ENCODE measurements around the gene NSUN7. TPM values are rescaled to one million over a fixed set of nuclear protein-coding genes. Genes with fewer than 3 reads are reported as not detected.
A peak's percentile ranks its signal among the peaks of the same experiment; 100 is the strongest.

NSUN7 gene
- total RNA-seq, 1 donor from 2014 or later: 0.79 TPM

DNA sequence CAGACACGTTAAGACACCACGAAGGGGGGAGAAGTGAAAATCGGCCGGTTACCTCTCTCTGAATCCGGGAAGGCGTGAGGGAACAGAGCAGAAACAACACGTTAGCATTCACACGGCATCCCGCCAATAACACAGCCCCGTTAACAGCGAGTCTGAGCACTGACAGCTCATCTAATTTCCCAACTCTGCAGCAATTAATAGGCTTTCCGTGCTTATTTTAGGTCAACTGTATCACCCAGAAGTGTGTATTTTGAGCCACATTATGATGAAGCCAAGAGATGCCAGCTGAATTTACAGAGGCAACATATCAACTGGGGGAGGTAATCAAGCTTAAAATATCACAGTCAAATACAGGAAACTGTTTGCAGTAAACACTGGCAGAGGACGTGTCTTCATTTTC, 92.6 kb downstream of the NSUN7 start:
- DNase-seq (ENCODE audit: low read depth) (no peak), FAIRE-seq (no peak)
- Histone ChIP-seq H3K27me3 (ENCODE audit: control insufficient read depth, insufficient read depth, low read length) (no peaks in the 10 kb centered on the region), H3K36me3 (ENCODE audit: control insufficient read depth, insufficient read depth, low read length) (peaks cover 1% of the 10 kb centered on the region), H3K4me3 (ENCODE audit: low read depth, low read length) (no peak overlapping the region)
- TF ChIP-seq, protein P1, sequence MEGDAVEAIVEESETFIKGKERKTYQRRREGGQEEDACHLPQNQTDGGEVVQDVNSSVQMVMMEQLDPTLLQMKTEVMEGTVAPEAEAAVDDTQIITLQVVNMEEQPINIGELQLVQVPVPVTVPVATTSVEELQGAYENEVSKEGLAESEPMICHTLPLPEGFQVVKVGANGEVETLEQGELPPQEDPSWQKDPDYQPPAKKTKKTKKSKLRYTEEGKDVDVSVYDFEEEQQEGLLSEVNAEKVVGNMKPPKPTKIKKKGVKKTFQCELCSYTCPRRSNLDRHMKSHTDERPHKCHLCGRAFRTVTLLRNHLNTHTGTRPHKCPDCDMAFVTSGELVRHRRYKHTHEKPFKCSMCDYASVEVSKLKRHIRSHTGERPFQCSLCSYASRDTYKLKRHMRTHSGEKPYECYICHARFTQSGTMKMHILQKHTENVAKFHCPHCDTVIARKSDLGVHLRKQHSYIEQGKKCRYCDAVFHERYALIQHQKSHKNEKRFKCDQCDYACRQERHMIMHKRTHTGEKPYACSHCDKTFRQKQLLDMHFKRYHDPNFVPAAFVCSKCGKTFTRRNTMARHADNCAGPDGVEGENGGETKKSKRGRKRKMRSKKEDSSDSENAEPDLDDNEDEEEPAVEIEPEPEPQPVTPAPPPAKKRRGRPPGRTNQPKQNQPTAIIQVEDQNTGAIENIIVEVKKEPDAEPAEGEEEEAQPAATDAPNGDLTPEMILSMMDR (IDR thresholded peaks at IDR 0.05; ENCODE audit: insufficient read depth, low read length, severe bottlenecking): no peak

DNA sequence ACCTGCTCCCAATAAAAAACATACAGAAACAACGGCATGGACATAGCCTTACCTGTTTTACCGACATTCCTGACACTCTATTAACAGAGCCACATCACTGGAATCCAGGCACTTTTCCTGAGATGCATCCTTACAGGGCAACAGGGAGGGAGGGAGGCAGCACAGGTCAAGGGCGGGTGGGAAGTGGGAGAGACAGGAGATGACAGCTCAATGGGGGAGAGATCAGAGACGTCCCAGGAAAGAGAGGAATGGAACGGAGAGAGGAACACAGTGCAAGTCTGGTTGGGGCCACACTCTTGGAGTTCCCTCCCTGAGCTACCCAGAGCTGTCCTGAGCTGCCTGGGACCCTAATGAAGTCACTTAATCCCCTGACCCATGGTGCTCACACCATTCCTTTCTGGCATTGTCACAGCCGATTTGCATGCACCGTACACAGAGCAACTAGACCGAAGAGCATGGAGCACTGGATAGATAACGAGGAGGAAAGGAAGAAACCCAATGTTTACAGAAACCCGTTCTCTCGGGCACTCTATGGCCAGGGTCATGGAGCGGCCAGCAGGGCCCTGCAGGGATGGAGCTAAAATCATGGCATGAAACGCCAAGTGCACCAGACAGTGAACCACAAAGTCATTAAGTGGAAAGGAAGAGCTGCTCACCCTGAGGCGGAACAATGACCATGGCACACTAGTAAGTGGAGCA, 93.1 kb downstream of the NSUN7 start:
- H3K4me3 ChIP-seq (ENCODE audit: low read depth, low read length): no peak overlapping the region
- no peaks in the 10 kb centered on the region for H3K27me3 ChIP-seq (ENCODE audit: control insufficient read depth, insufficient read depth, low read length)
- H3K36me3 ChIP-seq (ENCODE audit: control insufficient read depth, insufficient read depth, low read length): peaks cover 1% of the 10 kb centered on the region
- FAIRE-seq: no peak
- no peak for DNase-seq (ENCODE audit: low read depth)
- TF ChIP-seq, protein P1 (IDR thresholded peaks at IDR 0.05; ENCODE audit: insufficient read depth, low read length, severe bottlenecking): no peak

DNA sequence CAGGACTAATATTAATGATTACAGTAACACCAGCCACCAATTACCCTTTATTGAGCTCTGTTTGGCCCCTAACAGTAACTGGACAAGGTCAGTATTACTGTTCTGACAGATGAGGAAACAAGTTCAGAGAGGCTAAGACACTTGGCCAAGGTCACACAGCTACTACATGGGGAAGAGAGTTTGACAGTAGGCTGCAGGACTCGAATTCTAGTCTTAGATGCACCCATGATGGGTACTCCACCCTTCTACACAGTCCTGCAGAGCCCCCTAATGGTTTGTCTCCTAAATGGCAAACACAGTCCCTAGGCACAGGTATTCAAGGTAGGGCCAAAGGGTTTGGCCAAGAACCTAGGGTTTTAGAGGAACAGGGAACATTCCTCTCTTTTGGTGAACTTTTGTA, 93.9 kb downstream of the NSUN7 start:
- TF ChIP-seq, protein P1 (IDR thresholded peaks at IDR 0.05; ENCODE audit: insufficient read depth, low read length, severe bottlenecking): peak; percentile 9

DNA sequence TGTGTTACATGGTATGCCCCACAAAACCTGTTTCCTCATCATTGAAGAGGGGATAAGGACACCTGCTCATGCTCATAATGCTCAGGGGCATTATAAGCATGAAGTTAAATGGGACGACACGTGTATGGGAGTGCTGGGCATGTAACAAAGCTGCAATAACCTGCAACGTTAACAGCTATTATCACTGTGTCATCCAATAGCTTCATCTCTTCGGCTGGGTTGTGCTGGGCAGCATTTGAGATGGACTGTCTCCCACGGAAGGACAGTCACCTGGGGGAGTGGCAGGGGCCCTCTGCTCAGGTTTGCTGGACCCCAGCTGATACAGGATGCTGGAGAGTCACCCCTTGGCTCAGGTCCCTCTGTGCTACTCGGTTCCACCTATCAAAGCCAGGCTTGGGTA, 94.5 kb downstream of the NSUN7 start:
- Histone ChIP-seq H3K4me3 (ENCODE audit: low read depth, low read length) (no peak overlapping the region), H3K36me3 (ENCODE audit: control insufficient read depth, insufficient read depth, low read length) (peaks cover 1% of the 10 kb centered on the region), H3K27me3 (ENCODE audit: control insufficient read depth, insufficient read depth, low read length) (no peaks in the 10 kb centered on the region)
- TF ChIP-seq, protein P1 (IDR thresholded peaks at IDR 0.05; ENCODE audit: insufficient read depth, low read length, severe bottlenecking): no peak
- no peak for DNase-seq (ENCODE audit: low read depth)
- peak; percentile 52 for FAIRE-seq

More for the DNA sequence above, 93.9 kb downstream of the NSUN7 start:
- peaks cover 1% of the 10 kb centered on the region for H3K36me3 ChIP-seq (ENCODE audit: control insufficient read depth, insufficient read depth, low read length)
- no peak for DNase-seq (ENCODE audit: low read depth)
- no peak for FAIRE-seq
- H3K4me3 ChIP-seq (ENCODE audit: low read depth, low read length): no peak overlapping the region
- H3K27me3 ChIP-seq (ENCODE audit: control insufficient read depth, insufficient read depth, low read length): no peaks in the 10 kb centered on the region

DNA sequence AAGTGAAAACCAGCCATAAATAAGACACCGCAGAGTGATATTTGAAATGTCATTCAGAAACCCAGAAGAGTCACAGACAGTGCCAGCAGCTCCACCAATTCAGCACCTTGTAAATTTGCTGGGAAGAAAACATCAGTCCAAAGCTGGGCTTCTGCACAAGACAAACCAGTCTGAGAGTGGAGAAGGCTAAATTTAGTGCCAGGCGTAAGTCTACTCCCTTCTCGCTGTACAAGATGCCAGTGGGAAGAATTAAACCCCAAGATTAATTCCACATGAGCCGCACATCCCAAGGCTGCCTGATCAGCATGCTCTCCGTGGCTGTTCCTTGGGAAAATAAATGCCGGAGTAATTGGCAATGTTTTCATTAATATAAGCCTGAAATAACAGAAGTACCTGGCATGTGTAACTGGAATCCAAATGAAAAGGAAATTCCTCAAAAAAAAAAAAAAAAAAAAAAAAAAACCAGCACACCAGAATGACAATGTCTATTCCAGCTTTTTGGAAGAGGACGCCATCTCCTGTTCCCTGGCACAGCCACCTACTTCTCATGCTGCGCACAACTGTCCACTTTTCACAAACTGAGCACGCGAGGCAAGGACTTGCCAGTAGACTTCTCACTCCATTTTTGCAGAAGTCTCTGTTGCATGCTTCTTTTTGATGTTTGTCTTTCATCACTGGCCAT, 95.5 kb downstream of the NSUN7 start:
- DNase-seq (ENCODE audit: low read depth): no peak
- H3K4me3 ChIP-seq (ENCODE audit: low read depth, low read length): no peak overlapping the region
- H3K27me3 ChIP-seq (ENCODE audit: control insufficient read depth, insufficient read depth, low read length): no peaks in the 10 kb centered on the region
- TF ChIP-seq, protein P1 (IDR thresholded peaks at IDR 0.05; ENCODE audit: insufficient read depth, low read length, severe bottlenecking): no peak
- no peak for FAIRE-seq
- H3K36me3 ChIP-seq (ENCODE audit: control insufficient read depth, insufficient read depth, low read length): peaks cover 1% of the 10 kb centered on the region
